Measurements from ENCODE around the gene SMIM7. TPM values are rescaled to one million over a fixed set of nuclear protein-coding genes. Genes with fewer than 3 reads are reported as not detected.

SMIM7 gene
- total RNA-seq, 1 donor from 2014 or later: 80.2 TPM

- Mint-ChIP-seq H3K27me3 (ENCODE audit: low read depth) (no peaks in the 10 kb centered on the region), H3K9me3 (no peaks in the 10 kb centered on the region), H3K4me1 (peaks cover 4% of the 10 kb centered on the region), H3K27ac (no peak overlapping the region), H3K36me3 (no peaks in the 10 kb centered on the region), H3K4me3 (no peak overlapping the region)
- no peak for TF ChIP-seq CTCF (IDR thresholded peaks at IDR 0.05; ENCODE audit: unreplicated experiment)
- DNase-seq (ENCODE audit: low spot score in 2 of 2, unreplicated experiment in 2 of 2): no peak
Observed at GRCh38 chr19:16598848-16599247, 61.1 kb downstream of the SMIM7 start.

GRCh38 chr19:16596399-16596798 lies 63.5 kb downstream of the SMIM7 start:
- no peak for DNase-seq (ENCODE audit: low spot score in 2 of 2, unreplicated experiment in 2 of 2)
- no peaks in the 10 kb centered on the region for H3K36me3 Mint-ChIP-seq
- H3K4me3 Mint-ChIP-seq: no peak overlapping the region
- H3K27ac Mint-ChIP-seq: no peak overlapping the region
- no peak for TF ChIP-seq CTCF (IDR thresholded peaks at IDR 0.05; ENCODE audit: unreplicated experiment)
- peaks cover 4% of the 10 kb centered on the region for H3K4me1 Mint-ChIP-seq
- no peaks in the 10 kb centered on the region for H3K9me3 Mint-ChIP-seq
- H3K27me3 Mint-ChIP-seq (ENCODE audit: low read depth): no peaks in the 10 kb centered on the region

Other genes with a start within 250 kb of the SMIM7 start
- 53.8 to 60.3 TPM (median 54.7 TPM) in 3 replicates for gene EPS15L1, start 188.2 kb downstream of the SMIM7 start, total RNA-seq
- gene CALR3, start 164.0 kb downstream of the SMIM7 start, total RNA-seq: not detected in 3 replicates
- 6.0 to 7.3 TPM (median 6.4 TPM) in 3 replicates for gene C19orf44, start 163.8 kb downstream of the SMIM7 start, total RNA-seq
- 73.2 to 80.5 TPM (median 78.4 TPM) in 3 replicates for gene CHERP, start 117.7 kb downstream of the SMIM7 start, total RNA-seq
- 39.7 to 45.4 TPM (median 42.1 TPM) in 3 replicates for gene SLC35E1, start 87.7 kb downstream of the SMIM7 start, total RNA-seq
- gene MED26, start 31.9 kb downstream of the SMIM7 start, total RNA-seq: 13.3 to 15.5 TPM (median 14.0 TPM) in 3 replicates
- 5.7 to 7.8 TPM (median 5.9 TPM) in 3 replicates for gene TMEM38A, start 995 bp upstream of the SMIM7 start, total RNA-seq
- 0.07 to 0.09 TPM (median 0.07 TPM) in 3 replicates for gene NWD1, start 59.7 kb upstream of the SMIM7 start, total RNA-seq
- gene SIN3B, start 169.3 kb upstream of the SMIM7 start, total RNA-seq: 112 to 117 TPM (median 116 TPM) in 3 replicates
- gene F2RL3, start 228.9 kb upstream of the SMIM7 start, total RNA-seq: not detected in 3 replicates